LNCaP clone FGC (cell line): ENCODE results near the gene GALNT12.

Experiments
- DNase-seq: peaks from one replicate; pipeline ENCODE4 v3.0.0-alpha.2; 2011; ENCODE audit warnings: low read depth
- H3K4me3 ChIP-seq: 2 replicates; pipeline ENCODE4 v1.5.1; 2011; ENCODE audit warnings: mild to moderate bottlenecking, low read depth, low read length, control low read depth
- CTCF ChIP-seq: IDR thresholded peaks from 2 replicates; pipeline ENCODE4 v1.5.1; 2012; ENCODE audit warnings: mild to moderate bottlenecking; ENCODE audit not compliant: control insufficient read depth, insufficient read depth; ENCODE audit errors: extremely low read depth

Gene GALNT12

GRCh38 chr9:98899408-98900056 is 92.1 kb downstream of the GALNT12 start:
- no peak overlapping the region for H3K4me3 ChIP-seq
- no peak for DNase-seq
- no peak for TF ChIP-seq CTCF
